NCI-H1694 (cell line): Measurements from ENCODE around the gene ZNF786.
"Not testable (repeated sequence)": the region's sequence is repeated elsewhere in the genome, so short reads cannot be mapped to it uniquely, and the experiment has no call there.

Experiments used
- DNase-seq: peaks from one replicate; lab custom pipeline; 2025; lab: John Stamatoyannopoulos, UW

The ZNF786 gene

GRCh38 chr7:149081914-149082313 is 8.6 kb downstream of the ZNF786 start:
- no peak for DNase-seq

DNA sequence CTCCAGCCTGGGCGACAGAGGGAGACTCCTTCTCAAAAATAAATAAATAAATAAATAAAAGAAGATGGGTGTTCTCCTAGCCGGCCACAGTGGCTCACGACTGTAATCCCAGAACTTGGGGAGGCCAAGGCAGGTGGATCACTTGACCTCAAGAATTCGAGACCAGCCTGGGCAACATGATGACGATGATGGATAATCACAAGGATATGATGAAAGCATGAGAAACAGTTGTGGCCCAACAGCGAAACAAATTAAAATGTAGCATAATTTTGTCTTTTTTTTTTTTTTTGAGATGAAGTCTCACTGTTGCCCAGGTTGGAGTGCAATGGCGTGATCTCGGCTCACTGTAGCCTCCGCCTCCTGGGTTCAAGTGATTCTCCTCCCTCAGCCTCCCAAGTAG is 12.9 kb downstream of the ZNF786 start:
- DNase-seq, result no peak

DNA sequence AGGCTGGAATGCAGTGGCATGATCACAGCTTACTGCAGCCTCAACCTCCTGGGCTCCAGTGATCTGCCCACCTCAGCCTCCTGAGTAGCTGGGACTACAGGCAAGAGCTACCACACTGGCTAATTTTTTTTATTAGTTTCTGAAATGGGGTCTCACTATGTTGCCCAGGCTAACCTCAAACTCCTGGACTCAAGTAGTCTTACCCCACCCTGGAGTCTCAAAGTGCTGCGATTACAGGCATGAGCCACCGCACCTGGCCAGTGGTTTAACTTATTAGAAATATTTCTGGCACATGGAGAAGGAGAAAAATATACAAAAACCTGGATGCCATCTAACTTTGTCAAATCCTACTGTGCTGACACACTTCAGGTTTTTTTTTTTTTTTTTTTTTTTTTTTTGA is 15.2 kb downstream of the ZNF786 start:
- DNase-seq, result no peak

DNA sequence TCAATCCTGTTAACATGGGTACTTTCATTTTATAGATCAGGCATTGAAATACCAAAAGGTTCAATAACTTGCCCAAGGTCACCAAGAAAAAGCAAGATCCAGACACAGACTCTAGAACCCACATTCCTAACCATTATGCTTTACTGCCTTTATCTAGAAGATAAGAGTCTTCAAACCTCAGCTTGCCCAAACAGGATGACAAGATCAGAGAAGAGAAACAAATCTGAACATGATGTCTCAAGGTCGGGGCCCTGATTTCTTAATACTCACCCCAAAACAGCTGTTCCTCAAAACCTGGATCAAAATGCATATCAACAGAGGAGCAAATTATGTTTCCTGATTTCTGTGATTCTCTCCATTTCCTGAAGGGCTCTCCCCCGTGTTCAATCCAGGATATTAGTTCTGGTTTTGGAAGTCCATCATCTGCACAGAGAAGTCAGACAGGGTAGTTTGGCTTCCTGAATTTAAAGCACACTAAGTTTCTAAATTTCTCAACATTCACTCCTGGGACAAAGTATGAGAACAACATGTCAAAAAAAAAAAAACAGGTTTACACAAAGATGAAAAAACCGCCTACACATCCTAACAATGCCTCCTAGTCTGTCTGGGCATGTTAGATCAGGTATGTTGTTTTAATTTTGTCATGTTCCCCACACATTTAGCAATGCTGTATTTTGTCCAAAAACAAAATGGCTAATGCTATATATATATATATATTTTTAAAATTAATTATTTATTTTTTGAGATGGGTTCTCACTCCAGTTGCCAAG is 16.2 kb downstream of the ZNF786 start:
- DNase-seq, result no peak

- DNase-seq, result no peak
Measured at GRCh38 chr7:149072438-149072775, 18.1 kb downstream of the ZNF786 start.

- DNase-seq, result no peak
Measured at GRCh38 chr7:149071641-149072437, 18.7 kb downstream of the ZNF786 start.

DNA sequence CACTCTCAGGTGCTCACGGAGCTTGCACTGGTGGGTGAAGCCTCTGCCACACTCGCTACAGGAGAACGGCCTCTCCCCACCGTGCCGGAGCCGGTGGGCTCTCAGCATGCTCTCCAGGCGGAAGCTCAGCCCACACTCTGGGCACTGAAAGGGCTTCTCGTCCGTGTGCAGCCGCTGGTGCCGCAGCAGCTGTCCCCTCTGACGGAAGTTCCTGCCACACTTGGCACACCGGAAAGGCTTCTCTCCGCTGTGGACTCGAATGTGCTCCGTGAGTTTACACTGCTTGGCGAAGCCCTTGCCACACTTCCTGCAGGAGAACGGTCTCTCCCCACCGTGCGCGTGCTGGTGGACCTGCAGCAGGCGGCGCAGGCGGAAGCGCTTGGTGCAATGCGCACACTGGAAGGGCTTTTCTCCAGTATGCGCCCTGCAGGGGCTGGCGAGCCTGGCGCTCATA is 19.3 kb downstream of the ZNF786 start:
- DNase-seq, result no peak

DNA sequence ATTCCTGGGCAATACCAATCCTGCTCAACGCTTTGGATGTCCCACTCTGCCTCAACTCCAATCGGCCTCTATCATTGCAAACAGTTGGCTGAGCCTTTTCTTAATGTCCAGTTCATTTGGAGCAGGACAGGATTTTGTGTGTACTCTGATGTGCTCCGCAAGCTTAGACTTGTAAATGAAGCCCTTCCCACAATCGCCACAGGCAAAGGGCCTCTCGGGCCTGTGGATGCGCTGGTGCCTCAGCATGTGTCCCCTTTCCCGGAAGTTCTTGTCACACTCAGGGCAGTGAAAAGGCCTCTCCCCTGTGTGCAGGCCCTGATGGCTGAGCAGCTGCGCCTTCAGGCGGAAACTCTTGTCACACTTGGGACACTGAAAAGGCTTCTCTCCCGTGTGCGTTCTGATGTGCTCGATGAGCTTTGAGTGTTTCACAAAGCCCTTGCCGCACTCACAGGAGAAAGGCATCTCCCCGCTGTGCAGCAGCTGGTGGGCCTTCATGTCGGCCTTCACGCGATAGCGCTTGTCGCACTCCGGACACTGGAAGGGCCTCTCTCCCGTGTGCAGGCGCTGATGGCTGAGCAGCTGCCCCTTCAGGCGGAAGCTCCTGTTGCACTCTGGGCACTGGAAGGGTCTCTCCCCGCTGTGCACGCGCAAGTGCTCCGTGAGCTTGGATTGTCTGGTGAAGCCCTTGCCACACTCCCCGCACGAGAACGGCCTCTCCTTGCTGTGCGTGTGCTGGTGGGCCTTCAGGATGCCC is 20.0 kb downstream of the ZNF786 start:
- no peak for DNase-seq

GRCh38 chr7:149067869-149068268 is 22.6 kb downstream of the ZNF786 start:
- no peak for DNase-seq

DNA sequence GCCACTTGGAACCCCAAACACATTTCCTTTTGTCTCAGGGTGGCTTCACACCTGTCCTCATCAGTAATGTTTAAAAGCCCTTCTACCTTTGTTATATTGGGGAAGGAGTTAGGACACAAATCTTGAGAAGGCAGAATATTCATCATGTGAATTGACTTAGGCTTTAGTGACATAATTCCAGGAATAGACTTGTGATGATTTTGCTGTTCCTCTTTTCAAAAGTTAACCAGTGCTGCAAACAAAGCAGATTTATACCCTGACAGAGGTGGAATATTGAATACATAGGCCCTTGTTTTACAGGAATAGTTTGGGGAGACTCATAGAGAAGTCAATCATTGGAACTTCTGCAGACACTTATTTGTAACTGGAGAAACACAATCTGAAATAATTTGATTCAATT is 27.0 kb downstream of the ZNF786 start:
- DNase-seq, result no peak

- DNase-seq, result not testable (repeated sequence)
Measured at GRCh38 chr7:149062217-149062899, 28.2 kb downstream of the ZNF786 start.

- DNase-seq, result no peak
Measured at GRCh38 chr7:149060156-149060555, 30.4 kb downstream of the ZNF786 start.

GRCh38 chr7:149053885-149054284 is 36.6 kb downstream of the ZNF786 start:
- DNase-seq, result no peak

- DNase-seq, result no peak
Measured at GRCh38 chr7:149053384-149053783, 37.1 kb downstream of the ZNF786 start.

GRCh38 chr7:149050941-149051340 is 39.6 kb downstream of the ZNF786 start:
- DNase-seq, result no peak

- no peak for DNase-seq
Measured at GRCh38 chr7:149048805-149049204, 41.7 kb downstream of the ZNF786 start.

DNA sequence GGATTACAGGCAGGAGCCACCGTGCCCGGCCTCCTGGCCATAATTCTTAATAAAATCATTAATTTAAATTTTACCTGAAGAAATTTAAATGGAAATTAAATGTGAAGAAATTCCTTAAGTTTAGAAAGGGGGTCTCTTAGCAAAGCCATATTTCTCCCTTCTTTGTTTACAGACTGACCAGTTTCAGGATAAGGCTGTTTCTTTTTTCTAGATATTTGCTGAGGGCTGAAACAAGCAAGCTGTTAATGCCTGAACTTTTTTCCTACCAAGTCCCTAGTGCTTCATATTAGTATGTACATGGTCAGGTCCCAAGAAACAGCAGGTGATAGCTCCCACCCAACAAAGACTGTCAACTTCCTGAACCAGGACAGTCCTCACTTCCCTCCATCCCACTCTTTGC is 44.1 kb downstream of the ZNF786 start:
- DNase-seq, result no peak

DNA sequence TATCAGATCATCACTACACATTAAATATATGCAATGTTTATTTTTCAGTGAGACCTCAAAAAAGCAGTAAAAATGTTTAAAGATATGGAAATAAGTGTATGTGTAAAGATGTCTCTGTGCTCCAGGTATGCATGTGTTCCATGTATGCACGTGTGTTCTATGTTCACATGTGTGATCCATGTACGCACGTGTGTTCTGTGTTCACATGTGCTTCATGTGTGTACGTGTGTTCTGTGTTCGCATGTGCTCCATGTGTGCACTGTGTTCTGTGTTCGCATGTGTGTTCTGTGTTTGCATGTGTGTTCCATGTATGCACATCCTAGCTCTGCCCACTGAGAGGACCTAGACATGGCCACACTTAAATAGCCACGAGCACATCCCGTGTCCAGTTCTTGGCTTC is 46.6 kb downstream of the ZNF786 start:
- no peak for DNase-seq

GRCh38 chr7:149041350-149041749 is 49.2 kb downstream of the ZNF786 start:
- DNase-seq, result no peak

GRCh38 chr7:149038641-149039040 is 51.9 kb downstream of the ZNF786 start:
- DNase-seq, result not testable (repeated sequence)

DNA sequence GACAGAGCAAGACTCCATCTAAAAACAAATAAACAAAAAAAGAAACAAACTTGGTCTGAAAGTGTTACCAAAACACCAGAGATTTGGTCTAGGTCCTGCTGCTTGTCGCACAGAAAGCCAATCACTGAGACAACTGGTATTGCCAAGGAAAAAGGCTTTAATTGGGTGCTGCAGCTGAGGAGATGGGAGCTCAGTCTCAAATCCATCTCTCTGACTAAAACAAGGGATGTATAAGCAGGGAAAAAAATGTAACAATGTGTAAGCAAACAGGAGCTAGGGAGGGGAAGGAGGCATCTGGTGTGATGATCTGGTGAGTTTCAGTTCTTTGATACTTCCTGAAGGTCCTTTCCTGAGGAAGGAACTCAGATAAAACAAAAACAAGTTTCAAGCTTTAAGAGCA is 53.8 kb downstream of the ZNF786 start:
- DNase-seq, result no peak

DNA sequence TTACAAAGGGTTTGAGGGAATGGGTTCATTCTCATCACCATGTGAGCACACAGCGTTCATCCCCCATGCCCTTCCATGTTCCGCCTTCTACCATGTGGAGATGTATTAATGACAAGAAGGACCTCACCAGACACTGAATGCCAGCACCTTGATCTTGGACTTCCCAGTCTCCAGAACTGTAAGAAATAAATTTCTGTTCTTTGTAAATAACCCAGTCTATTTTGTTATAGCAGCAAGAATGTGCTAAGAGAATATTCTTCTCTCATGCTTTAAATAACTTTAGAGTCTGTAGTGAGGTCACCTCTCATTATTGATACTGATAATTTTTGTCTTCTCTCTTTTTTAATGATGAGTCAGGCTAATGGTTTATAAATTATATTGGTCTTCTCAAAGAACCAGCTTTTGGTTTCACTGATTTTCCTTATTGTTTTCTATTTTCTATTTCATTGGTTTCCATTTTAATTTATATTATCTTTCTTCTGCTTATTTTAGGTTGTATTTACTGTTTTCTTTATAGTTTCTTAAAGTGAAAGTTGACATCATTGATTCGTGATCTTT is 59.1 kb downstream of the ZNF786 start:
- DNase-seq, result no peak
